NB4 (cell line): ENCODE measurements around the gene BRSK2.

ENCODE experiments used
- CTCF ChIP-seq: IDR thresholded peaks from one replicate; pipeline ENCODE4 v1.5.1; 2012; ENCODE audit warnings: low read depth, low read length
- MYC ChIP-seq: IDR thresholded peaks from 2 replicates; pipeline ENCODE4 v1.6.1; 2011; ENCODE audit warnings: low read depth, low read length
- POLR2A ChIP-seq: IDR thresholded peaks from 2 replicates; pipeline ENCODE4 v1.6.1; 2011; ENCODE audit warnings: mild to moderate bottlenecking; ENCODE audit not compliant: insufficient read length; ENCODE audit errors: extremely low read depth

GRCh38 chr11:1433977-1434640, 44.4 kb downstream of the BRSK2 start:
- no peak for TF ChIP-seq CTCF
- TF ChIP-seq POLR2A, result no peak
- no peak for TF ChIP-seq MYC
